SU-DHL-6 (cell line): ENCODE measurements around the gene FCHSD2.

Experiments
- H2AFZ ChIP-seq: fragments of 200-600 bp; sonication (generic); 2 replicates; pipeline ENCODE4 v1.6.1; 2014; ENCODE audit warnings: low read depth, mild to moderate bottlenecking, moderate library complexity, mixed read lengths, antibody characterized with exemption, low read length; ENCODE audit not compliant: severe bottlenecking
- H3F3A ChIP-seq: fragments of 200-600 bp; shearing (Covaris generic); 2 replicates; pipeline ENCODE4 v1.6.0; 2016; ENCODE audit warnings: antibody characterized with exemption, mild to moderate bottlenecking; ENCODE audit not compliant: insufficient read depth
- H3K27ac ChIP-seq: fragments of 200-600 bp; sonication (generic); 2 replicates; pipeline ENCODE4 v1.5.1; 2016; ENCODE audit warnings: low read depth, mild to moderate bottlenecking, low read length, moderate library complexity, mixed read lengths
- H3K27me3 ChIP-seq: fragments of 200-600 bp; sonication (generic), shearing (Covaris generic); 2 replicates; pipeline ENCODE4 v1.6.0; 2014; ENCODE audit warnings: mild to moderate bottlenecking, low read length
- H3K36me3 ChIP-seq: fragments of 200-600 bp; sonication (generic); 2 replicates; pipeline ENCODE4 v1.6.1; 2014; ENCODE audit warnings: mild to moderate bottlenecking, low read length, mixed read lengths
- H3K4me2 ChIP-seq: fragments of 300-600, 200-600 bp; shearing (Covaris generic), sonication (generic); 2 replicates; pipeline ENCODE4 v1.6.0; 2014; ENCODE audit warnings: low read length, low read depth, mild to moderate bottlenecking; ENCODE audit not compliant: poor library complexity, severe bottlenecking
- H3K4me3 ChIP-seq: fragments of 200-600 bp; sonication (generic); 2 replicates; pipeline ENCODE4 v1.5.1; 2014; ENCODE audit warnings: antibody characterized with exemption, low read length, mild to moderate bottlenecking, mixed read lengths; ENCODE audit not compliant: insufficient read depth, poor library complexity, severe bottlenecking
- H3K79me2 ChIP-seq: fragments of 200-600 bp; sonication (generic); 2 replicates; pipeline ENCODE4 v1.6.1; 2014; ENCODE audit warnings: mild to moderate bottlenecking, low read length, moderate library complexity; ENCODE audit not compliant: insufficient read depth
- H3K9ac ChIP-seq: fragments of 200-600 bp; sonication (generic); 2 replicates; pipeline ENCODE4 v1.7.0; 2014; ENCODE audit warnings: mild to moderate bottlenecking, low read length
- H3K9me2 ChIP-seq: fragments of 200-600 bp; sonication (generic); replicated peaks from 2 replicates; pipeline ENCODE4 v1.6.1; 2014; ENCODE audit warnings: low read length; ENCODE audit not compliant: insufficient read depth
- H3K9me3 ChIP-seq: fragments of 200-600 bp; sonication (generic); 2 replicates; pipeline ENCODE4 v1.6.1; 2014; ENCODE audit warnings: low read length, mixed read lengths; ENCODE audit not compliant: insufficient read depth
- H4K20me1 ChIP-seq: fragments of 200-600 bp; sonication (generic); 2 replicates; pipeline ENCODE4 v1.6.1; 2014; ENCODE audit warnings: low read depth, mild to moderate bottlenecking, antibody characterized with exemption, low read length, moderate library complexity, mixed read lengths
- CTCF ChIP-seq: fragments of 200-600 bp; sonication (generic); IDR thresholded peaks from one replicate; pipeline ENCODE4 v1.5.1; 2017; ENCODE audit warnings: antibody characterized with exemption, mild to moderate bottlenecking, low read length, moderate library complexity; ENCODE audit not compliant: insufficient read depth, poor library complexity, severe bottlenecking
- EZH2phosphoT487 ChIP-seq: fragments of 200-600 bp; sonication (generic), shearing (Covaris generic); conservative IDR thresholded peaks from 2 replicates; pipeline ENCODE4 v1.6.1; 2018; ENCODE audit warnings: mild to moderate bottlenecking, antibody characterized with exemption, low read length, moderate library complexity, mixed read lengths

FCHSD2 gene

GRCh38 chr11:73189723-73190556, 47.8 kb upstream of the FCHSD2 start:
- no peaks in the 10 kb centered on the region for H3K36me3 ChIP-seq
- H3K9me2 ChIP-seq: no peaks in the 10 kb centered on the region
- no peak overlapping the region for H3K4me2 ChIP-seq
- TF ChIP-seq EZH2phosphoT487: no peak
- no peak for TF ChIP-seq CTCF
- no peaks in the 10 kb centered on the region for H4K20me1 ChIP-seq
- H3K9ac ChIP-seq: no peak overlapping the region
- H3K79me2 ChIP-seq: no peaks in the 10 kb centered on the region
- H2AFZ ChIP-seq: no peak overlapping the region
- no peaks in the 10 kb centered on the region for H3K9me3 ChIP-seq
- H3F3A ChIP-seq: no peaks in the 10 kb centered on the region
- H3K27ac ChIP-seq: no peak overlapping the region
- no peak overlapping the region for H3K4me3 ChIP-seq
- no peaks in the 10 kb centered on the region for H3K27me3 ChIP-seq

- H3F3A ChIP-seq: no peaks in the 10 kb centered on the region
- no peaks in the 10 kb centered on the region for H3K79me2 ChIP-seq
- TF ChIP-seq CTCF (no peak), EZH2phosphoT487 (no peak)
- H3K9me2 ChIP-seq: no peaks in the 10 kb centered on the region
- no peaks in the 10 kb centered on the region for H3K9me3 ChIP-seq
- no peaks in the 10 kb centered on the region for H3K36me3 ChIP-seq
- H2AFZ ChIP-seq: no peak overlapping the region
- no peak overlapping the region for H3K4me2 ChIP-seq
- no peaks in the 10 kb centered on the region for H4K20me1 ChIP-seq
- H3K27ac ChIP-seq: no peak overlapping the region
- H3K27me3 ChIP-seq: no peaks in the 10 kb centered on the region
- H3K4me3 ChIP-seq: no peak overlapping the region
- H3K9ac ChIP-seq: no peak overlapping the region
Observed at GRCh38 chr11:73189315-73189714, 47.2 kb upstream of the FCHSD2 start.

- Histone ChIP-seq H2AFZ (no peak overlapping the region), H3K9me2 (no peaks in the 10 kb centered on the region), H3K4me2 (no peak overlapping the region), H3F3A (no peaks in the 10 kb centered on the region), H3K79me2 (no peaks in the 10 kb centered on the region), H4K20me1 (no peaks in the 10 kb centered on the region), H3K27me3 (no peaks in the 10 kb centered on the region), H3K27ac (no peak overlapping the region), H3K36me3 (no peaks in the 10 kb centered on the region), H3K9me3 (no peaks in the 10 kb centered on the region), H3K9ac (no peak overlapping the region), H3K4me3 (no peak overlapping the region)
- TF ChIP-seq CTCF (no peak), EZH2phosphoT487 (no peak)
Observed at GRCh38 chr11:73188301-73188700, 46.2 kb upstream of the FCHSD2 start.
